Raji (cell line): Measurements from ENCODE around the gene PZP.

ENCODE experiments used
- POLR2A ChIP-seq: IDR thresholded peaks from 2 replicates; pipeline ENCODE4 v1.6.1; 2011; ENCODE audit warnings: low read depth, low read length, control low read depth; ENCODE audit not compliant: insufficient read depth

PZP gene

GRCh38 chr12:9113987-9114309, 94.2 kb downstream of the PZP start:
- TF ChIP-seq POLR2A = no peak

GRCh38 chr12:9113296-9113986, 94.8 kb downstream of the PZP start:
- TF ChIP-seq POLR2A = no peak

GRCh38 chr12:9112076-9112853, 95.9 kb downstream of the PZP start:
- no peak for TF ChIP-seq POLR2A

GRCh38 chr12:9111525-9111924, 96.7 kb downstream of the PZP start:
- TF ChIP-seq POLR2A = no peak

- TF ChIP-seq POLR2A = no peak
Measured at GRCh38 chr12:9109737-9110491, 98.3 kb downstream of the PZP start.

- no peak for TF ChIP-seq POLR2A
Measured at GRCh38 chr12:9109213-9109522, 99.0 kb downstream of the PZP start.

GRCh38 chr12:9108504-9109212, 99.5 kb downstream of the PZP start:
- no peak for TF ChIP-seq POLR2A

GRCh38 chr12:9107542-9107873, 100.7 kb downstream of the PZP start:
- no peak for TF ChIP-seq POLR2A

GRCh38 chr12:9106610-9107541, 101.3 kb downstream of the PZP start:
- no peak for TF ChIP-seq POLR2A

GRCh38 chr12:9106067-9106466, 102.1 kb downstream of the PZP start:
- TF ChIP-seq POLR2A = no peak

GRCh38 chr12:9104767-9105423, 103.3 kb downstream of the PZP start:
- TF ChIP-seq POLR2A = no peak

- TF ChIP-seq POLR2A = no peak
Measured at GRCh38 chr12:9104087-9104486, 104.1 kb downstream of the PZP start.

GRCh38 chr12:9103050-9103849, 104.9 kb downstream of the PZP start:
- TF ChIP-seq POLR2A = no peak
